ENCODE measurements around the gene HBB. TPM values are rescaled to one million over a fixed set of nuclear protein-coding genes. Genes with fewer than 3 reads are reported as not detected.

HBB gene
- total RNA-seq, 2 experiments from 2014 or later, result not detected

DNA sequence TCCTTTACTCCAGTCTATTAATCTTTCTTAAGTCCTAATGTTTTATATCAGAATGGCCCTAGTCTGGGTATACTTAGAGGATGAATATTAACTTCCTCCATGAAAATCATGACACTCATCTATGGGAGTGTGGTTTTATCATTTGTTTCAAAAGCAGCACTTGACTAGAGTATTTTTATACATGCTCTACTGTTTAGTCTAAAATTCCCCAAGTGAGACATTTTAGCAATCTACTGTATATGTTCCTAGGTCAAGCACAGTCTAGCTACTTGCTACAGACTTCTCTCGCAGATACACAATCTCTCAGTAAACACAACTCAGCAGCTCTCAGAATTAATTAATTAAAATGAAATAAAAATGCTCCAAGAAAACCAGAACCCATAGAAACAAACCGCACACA, 2.9 kb upstream of the HBB start:
- CTCF ChIA-PET, result no interaction called here
- POLR2A ChIA-PET, result no interaction called here

DNA sequence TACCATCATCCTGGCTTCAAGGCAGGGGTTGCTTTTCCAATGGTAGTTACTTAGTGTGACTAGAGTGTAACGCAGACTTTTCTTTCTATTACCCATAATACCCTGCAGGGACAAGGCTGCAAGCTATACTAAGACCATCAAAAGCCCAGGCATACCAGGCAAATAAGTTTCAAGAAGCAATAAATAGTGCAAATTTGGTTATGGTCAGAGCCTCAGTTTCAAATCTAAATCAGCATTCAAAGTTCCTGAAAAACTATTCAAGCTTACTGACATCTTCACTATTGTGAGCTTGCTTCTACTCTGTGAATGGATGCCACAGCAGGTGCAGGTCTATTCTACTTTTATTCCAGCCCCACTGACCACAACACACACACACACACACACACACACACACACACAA, 2.5 kb upstream of the HBB start:
- CTCF ChIA-PET, result no interaction called here
- POLR2A ChIA-PET, result no interaction called here

DNA sequence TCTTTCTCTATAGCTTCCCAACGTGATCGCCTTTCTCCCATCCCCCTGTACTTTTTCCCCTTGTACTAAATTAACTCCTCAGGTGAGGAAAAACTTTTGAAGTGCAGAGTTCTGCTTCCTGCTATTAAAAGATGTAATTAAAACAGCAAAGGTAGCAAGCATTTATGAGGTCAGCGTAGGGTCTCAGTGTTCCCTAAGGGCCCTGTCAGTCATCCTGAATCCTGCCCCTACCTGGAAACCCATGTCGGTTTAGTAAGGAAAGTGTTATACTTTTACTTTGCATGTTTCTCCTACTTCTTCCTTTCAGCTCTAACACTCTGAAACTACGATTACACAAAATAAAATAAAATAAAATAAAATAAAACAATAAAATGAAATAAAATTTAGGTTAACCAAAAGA, 1.3 kb upstream of the HBB start:
- ChIA-PET CTCF (no interaction called here), POLR2A (no interaction called here)

DNA sequence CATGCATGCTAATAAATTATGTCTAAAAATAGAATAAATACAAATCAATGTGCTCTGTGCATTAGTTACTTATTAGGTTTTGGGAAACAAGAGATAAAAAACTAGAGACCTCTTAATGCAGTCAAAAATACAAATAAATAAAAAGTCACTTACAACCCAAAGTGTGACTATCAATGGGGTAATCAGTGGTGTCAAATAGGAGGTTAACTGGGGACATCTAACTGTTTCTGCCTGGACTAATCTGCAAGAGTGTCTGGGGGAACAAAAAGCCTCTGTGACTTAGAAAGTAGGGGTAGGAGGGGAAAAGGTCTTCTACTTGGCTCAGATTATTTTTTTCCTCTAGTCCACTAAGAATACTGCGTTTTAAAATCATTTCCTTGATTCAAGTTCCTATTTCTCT, 810 bp upstream of the HBB start:
- ChIA-PET POLR2A (no interaction called here), CTCF (no interaction called here)

DNA sequence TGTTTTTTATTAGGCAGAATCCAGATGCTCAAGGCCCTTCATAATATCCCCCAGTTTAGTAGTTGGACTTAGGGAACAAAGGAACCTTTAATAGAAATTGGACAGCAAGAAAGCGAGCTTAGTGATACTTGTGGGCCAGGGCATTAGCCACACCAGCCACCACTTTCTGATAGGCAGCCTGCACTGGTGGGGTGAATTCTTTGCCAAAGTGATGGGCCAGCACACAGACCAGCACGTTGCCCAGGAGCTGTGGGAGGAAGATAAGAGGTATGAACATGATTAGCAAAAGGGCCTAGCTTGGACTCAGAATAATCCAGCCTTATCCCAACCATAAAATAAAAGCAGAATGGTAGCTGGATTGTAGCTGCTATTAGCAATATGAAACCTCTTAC, 1.4 kb downstream of the HBB start:
- ChIA-PET CTCF (no interaction called here), POLR2A (no interaction called here)

DNA sequence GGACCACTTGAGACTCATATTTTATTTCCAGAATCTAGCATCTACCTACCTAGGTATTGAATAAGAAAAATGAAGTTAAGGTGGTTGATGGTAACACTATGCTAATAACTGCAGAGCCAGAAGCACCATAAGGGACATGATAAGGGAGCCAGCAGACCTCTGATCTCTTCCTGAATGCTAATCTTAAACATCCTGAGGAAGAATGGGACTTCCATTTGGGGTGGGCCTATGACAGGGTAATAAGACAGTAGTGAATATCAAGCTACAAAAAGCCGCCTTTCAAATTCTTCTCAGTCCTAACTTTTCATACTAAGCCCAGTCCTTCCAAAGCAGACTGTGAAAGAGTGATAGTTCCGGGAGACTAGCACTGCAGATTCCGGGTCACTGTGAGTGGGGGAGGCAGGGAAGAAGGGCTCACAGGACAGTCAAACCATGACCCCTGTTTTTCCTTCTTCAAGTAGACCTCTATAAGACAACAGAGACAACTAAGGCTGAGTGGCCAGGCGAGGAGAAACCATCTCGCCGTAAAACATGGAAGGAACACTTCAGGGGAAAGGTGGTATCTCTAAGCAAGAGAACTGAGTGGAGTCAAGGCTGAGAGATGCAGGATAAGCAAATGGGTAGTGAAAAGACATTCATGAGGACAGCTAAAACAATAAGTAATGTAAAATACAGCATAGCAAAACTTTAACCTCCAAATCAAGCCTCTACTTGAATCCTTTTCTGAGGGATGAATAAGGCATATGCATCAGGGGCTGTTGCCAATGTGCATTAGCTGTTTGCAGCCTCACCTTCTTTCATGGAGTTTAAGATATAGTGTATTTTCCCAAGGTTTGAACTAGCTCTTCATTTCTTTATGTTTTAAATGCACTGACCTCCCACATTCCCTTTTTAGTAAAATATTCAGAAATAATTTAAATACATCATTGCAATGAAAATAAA, 2.1 kb downstream of the HBB start:
- CTCF ChIA-PET, result no interaction called here

DNA sequence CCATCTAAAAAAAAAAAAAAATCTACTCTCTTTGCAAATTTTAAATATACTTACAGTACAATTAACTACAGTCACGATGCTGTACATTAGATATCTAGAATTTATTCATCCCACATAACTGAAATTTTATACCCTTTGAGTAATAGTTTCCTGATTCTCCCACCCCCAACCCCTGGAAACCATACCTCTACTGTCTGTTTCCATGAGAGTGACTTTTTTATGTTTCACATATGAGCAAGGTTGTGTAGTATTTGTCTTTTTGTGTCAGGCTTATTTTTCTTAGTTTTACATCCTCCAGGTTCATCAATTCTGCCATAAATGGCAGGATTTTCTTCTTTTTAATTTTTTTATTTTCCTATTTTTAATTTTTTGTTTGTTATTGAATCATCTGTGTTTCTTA, 3.2 kb downstream of the HBB start:
- CTCF ChIA-PET, result no interaction called here

More for the DNA sequence above, 2.1 kb downstream of the HBB start:
- POLR2A ChIA-PET, result no interaction called here

DNA sequence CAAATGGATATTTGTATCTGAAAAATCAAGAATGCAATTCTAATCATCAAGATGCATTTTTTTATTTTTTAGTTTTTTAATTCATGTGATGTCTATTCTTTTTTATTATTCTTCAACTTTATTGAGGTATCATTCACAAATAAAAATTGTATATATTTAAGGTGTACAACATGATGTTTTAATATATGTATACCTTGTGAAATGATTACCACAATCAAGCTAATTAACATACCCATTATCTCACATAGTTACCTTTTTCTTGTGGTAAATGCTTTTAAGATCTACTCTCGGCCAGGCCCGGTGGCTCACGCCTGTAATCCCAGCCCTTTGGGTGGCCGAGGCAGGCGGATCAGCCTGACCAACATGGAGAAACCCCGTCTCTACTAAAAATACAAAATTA, 3.7 kb downstream of the HBB start:
- POLR2A ChIA-PET, result no interaction called here
- CTCF ChIA-PET, result no interaction called here

More for the DNA sequence above, 3.2 kb downstream of the HBB start:
- POLR2A ChIA-PET, result no interaction called here

DNA sequence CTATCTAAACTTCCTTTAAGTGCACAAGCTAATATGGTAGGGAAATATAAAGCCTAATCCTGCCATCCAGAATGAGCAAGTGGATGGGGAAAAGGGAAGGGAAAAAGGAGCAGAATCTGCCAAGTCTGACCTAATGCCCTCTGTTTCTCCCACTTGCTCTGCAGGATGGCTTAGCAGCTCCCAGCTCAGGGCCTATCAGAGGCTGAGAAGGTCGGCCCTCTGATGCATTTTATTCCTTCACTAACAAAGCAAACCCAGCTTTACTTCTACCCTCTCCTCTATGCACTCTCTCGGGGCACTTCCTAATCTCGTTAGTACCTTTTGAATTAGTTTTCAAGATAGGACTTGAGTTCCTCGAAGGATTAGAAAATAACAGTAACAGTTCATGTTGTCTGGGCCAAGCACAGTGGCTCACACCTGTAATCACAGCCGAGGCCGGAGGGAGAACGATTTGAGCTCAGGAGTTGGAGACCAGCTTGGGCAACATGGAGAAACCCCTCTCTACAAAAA, 16.4 kb downstream of the HBB start:
- ChIA-PET POLR2A (no interaction called here), CTCF (no interaction called here)

DNA sequence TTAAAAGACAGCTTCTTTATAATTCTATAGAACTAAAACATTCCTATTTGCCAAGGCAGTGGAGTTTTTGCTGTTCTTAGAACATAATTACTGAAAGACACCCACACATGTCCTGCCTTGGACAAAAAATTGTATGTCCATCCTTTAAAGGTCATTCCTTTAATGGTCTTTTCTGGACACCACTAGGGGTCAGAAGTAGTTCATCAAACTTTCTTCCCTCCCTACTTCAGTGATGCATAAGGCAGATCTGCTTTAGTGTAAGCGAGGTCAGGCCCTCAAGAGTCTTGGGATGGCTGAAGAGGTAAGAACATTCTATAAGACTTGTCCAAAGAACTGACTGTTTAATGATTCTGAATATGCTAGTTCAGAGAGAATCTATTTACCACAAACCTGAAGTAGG, 22.1 kb downstream of the HBB start:
- CTCF ChIA-PET, result no interaction called here
- POLR2A ChIA-PET, result no interaction called here

DNA sequence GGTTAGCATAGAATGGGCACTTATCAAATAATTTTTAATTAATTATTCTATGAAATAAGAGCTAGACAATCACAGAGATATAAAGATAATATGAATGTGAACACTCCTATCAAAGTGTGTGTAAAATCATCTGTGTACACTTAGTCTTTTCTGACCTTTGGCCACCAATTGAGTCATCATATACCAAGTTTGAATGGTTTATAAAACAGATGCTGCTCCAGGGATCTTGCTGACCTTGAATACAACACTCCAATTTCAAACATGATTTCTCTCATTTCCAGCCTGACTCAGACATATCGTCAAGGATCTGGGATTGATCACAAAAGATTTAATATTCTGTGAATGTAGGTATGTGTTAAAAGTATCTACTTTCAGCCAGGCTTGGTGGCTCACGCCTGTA, 23.5 kb downstream of the HBB start:
- CTCF ChIA-PET, result no interaction called here
- POLR2A ChIA-PET, result no interaction called here

DNA sequence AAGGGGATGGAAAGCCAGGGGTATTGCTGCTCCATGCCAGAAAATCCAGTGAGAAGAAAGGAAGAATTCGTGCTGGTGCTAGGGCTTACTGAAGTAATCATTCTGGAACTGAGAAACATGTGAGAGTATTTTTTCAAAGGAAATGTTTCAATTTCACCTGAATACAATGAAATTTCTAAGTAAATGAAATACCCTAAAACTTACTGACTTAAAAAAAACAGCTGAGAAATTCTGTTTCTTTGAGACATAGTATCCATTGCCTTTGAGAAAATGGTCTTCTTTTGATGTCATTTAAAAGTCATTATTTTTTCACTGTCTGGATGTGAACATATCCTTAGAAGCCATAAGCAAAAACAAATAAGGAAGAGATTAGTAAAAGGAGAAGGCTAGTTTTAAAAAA, 26.3 kb downstream of the HBB start, which contains the start of gene OR51V1:
Gene OR51V1, minus strand, starts transcription at position 101 of the 400 bp plus-strand sequence. Its CDS starts 0 bp downstream, at position 101.
- POLR2A ChIA-PET, result no interaction called here
- CTCF ChIA-PET, result no interaction called here

DNA sequence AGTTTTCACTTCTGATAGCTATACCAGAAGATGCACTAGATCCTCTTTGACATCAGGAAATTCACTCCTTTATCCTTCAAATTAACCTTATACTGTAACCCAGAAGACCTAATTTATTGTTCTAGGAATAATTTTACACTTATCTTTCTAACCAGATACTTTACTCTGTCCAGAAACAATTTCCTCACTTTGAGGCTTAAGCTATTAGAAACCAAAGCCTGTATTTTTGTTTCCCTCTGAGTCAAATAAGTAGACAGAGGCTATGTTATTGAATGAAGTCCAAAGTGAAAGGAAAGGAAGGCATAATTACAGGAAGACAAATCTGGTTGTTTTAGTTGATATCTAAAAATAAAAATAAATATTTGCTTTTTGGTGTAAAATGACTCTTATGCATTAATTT, 28.6 kb downstream of the HBB start:
- CTCF ChIA-PET, result no interaction called here
- POLR2A ChIA-PET, result no interaction called here

DNA sequence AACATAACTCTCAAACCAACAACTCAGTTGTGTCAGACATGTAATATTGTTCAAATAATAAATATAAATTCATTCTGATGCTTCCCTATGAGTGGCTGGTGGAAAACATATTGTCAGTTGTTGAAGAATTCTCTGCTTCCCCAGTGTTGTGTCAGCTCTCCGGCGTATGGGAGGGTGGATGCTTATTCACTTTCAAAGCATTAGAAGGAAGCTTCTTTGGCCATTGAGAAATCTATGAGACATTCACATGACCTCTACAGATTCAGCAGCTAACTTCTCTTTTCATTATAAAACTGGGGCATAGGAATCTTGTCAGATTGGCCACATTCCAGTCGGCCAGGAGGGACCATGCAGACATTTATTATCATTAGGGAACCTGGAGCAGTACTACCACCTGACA, 29.3 kb downstream of the HBB start:
- ChIA-PET POLR2A (no interaction called here), CTCF (no interaction called here)

DNA sequence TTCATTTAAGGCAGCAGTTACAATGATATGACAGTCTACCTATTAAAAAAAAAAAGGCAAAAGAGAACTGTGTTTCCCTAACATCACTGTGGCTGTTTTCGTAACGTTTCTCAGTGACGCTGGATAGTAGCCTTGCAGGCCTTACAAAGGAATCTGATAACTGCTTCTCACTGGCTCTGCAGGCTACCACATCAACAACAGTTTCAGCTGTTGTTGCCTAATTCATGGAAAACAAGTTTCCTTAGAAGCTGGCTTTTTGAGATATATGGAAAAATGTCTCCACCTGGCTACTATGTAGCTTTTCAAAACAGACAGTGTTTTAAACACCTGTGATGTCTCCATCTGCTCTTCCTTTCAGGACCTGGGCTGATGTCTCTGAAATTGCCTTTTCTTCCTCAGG, 30.1 kb downstream of the HBB start:
- ChIA-PET CTCF (no interaction called here), POLR2A (no interaction called here)

DNA sequence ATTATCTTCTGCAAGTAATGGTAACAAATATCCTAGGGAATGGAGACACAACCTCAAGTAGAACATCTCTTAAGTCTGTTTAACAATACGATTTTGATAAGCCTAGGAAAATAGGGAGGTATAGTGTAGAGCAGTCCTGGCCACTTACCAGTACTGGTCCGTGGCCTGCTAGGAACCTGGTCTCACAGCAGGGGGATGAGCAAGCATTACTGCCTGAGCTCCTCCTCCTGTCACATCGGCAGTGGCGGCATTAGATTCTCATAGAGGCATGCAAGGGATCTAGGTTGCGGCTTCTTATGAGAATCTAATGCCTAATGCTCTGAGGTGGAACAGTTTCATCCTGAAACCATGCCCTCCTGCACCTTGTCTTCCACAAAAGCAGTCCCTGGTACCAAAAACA, 30.8 kb downstream of the HBB start:
- CTCF ChIA-PET, result no interaction called here
- POLR2A ChIA-PET, result no interaction called here

DNA sequence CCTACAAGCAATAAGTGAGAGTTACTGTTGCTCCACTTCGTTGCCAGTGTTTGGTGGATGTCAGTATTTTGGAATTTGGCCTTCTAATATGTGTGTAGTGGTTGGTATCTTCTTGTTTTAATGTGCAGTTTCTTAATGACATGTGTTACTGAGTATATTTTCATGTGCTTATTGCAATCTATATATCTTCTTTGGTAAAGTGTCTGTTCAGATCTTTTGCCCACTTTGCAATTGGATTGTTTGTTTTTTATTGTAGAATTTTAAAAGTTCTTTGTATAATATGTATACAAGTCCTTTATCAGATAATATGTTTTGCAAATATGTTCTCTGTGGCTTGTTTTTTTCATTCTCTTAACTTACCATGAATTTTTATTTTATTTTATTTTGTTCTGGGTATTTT, 34.1 kb downstream of the HBB start:
- ChIA-PET CTCF (no interaction called here), POLR2A (no interaction called here)

DNA sequence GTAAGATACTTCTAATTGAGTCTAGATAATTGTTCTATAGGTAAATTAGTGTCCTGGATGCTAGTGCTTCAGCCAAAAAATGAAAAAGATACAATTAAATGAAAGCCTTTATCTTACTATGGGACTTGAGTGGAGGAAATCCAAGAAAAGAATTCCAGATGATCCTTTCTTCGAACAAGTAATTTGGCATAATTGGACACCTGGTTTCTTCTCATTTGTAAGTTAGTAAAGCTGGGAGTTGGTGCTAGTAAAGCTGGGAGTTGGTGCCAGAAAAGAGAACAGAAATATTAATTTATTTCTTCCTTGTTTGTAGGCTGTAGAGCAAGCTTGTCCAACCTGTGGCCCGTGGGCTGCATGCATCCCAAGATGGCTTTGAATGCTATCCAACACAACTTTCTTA, 38.7 kb downstream of the HBB start:
- CTCF ChIA-PET, result no interaction called here
- POLR2A ChIA-PET, result no interaction called here

DNA sequence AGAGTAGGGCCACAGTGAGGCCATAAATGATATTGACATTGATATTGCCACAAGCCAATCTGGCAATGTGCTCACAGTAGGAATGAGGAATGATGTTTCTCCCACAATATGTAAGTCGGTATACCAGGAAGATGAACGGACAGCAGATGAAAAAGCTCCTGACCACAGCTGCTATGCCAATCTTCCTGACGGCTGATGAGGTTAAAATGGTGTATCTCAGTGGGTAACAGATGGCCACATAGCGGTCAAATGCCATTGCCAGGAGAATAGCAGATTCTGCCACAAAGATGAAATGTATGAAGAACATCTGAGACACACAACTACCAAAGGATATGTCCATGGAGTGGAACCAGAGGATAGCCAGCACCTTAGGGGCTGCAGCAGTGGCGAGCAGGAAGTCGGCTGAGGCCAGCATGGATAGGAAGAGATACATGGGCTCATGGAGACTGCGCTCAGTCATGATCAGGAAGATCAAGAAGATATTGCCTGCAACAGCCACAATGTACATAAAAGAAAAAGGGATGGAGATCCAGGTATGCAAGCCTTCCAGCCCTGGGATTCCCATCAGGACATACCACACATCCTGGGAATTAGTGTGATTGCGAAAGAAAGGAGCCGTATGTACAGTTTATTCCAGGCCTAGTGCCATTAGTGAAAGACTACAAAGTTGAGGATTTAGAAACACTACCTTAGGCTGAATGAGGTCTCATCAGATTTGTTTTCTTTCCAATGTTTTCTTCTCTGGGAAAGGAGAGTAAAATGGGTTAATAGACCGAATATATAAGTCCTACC, 48.6 kb downstream of the HBB start:
- ChIA-PET CTCF (no interaction called here), POLR2A (no interaction called here)
